SK-N-SH (cell line): Measurements from ENCODE around the gene CHST12.

Experiments used
- CHD2 ChIP-seq: fragments of 150-350 bp; IDR thresholded peaks from 2 replicates; pipeline ENCODE4 v1.6.1; 2018; ENCODE audit warnings: low read length; ENCODE audit not compliant: partially characterized antibody
- EP300 ChIP-seq, 2 experiments: IDR thresholded peaks; 2 replicates each; pipeline versions ENCODE4 v1.4.0 to v1.6.1; 2012; ENCODE audit warnings: borderline replicate concordance in 1 of 2, low read depth in 1 of 2, low read length in 1 of 2
- REST ChIP-seq: IDR thresholded peaks from 2 replicates; pipeline ENCODE4 v1.6.1; 2012; ENCODE audit warnings: mild to moderate bottlenecking, low read depth, low read length, moderate library complexity
- RFX5 ChIP-seq: IDR thresholded peaks from 2 replicates; pipeline ENCODE4 v1.6.1; 2012; ENCODE audit warnings: mild to moderate bottlenecking, improper control_type of control experiment, low read length
- RXRA ChIP-seq: IDR thresholded peaks from 2 replicates; pipeline ENCODE4 v1.4.0; 2012; ENCODE audit warnings: low read depth, mild to moderate bottlenecking, borderline replicate concordance
- SMC3 ChIP-seq: IDR thresholded peaks from 2 replicates; pipeline ENCODE4 v1.6.1; 2012; ENCODE audit warnings: low read depth, low read length, improper control_type of control experiment
- TCF12 ChIP-seq: IDR thresholded peaks from 2 replicates; pipeline ENCODE4 v1.4.0; 2012
- TF ChIP-seq, protein P1 (sequence below): fragments of 200-600 bp; sonication (generic); IDR thresholded peaks from 2 replicates; pipeline ENCODE4 v1.6.1; 2017; ENCODE audit warnings: antibody characterized with exemption, mild to moderate bottlenecking, moderate library complexity
- TF ChIP-seq, protein P2 (sequence below): IDR thresholded peaks from 2 replicates; pipeline ENCODE4 v1.4.0; 2012; ENCODE audit warnings: low read depth, borderline replicate concordance
- TF ChIP-seq, protein P3 (sequence below): fragments of 150-350 bp; IDR thresholded peaks from 2 replicates; pipeline ENCODE4 v1.6.1; 2017; ENCODE audit warnings: antibody characterized with exemption, low read length, low read depth, borderline replicate concordance
- TF ChIP-seq, protein P4 (sequence below): IDR thresholded peaks from 2 replicates; pipeline ENCODE4 v1.4.0; 2012; ENCODE audit warnings: low read depth

DNA sequence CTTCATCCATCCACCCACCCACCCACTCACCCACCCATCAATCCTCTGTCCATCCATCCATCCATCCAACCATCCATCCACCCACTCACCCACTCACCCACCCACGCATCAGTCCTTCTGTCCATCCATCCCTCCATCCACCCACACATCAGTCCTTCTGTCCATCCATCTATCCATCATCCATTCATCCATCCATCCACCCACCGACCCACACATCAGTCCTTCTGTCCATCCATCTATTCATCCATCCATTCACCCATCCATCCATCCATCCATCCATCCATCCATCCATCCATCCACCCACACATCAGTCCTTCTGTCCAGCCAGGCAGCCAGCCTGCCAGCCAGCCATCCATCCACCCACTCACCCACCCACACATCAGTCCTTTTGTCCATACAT lies 88.6 kb downstream of the CHST12 start:
- TF ChIP-seq RXRA (no peak), CHD2 (no peak), REST (no peak), EP300 (IDR thresholded peaks at IDR 0.05; ENCODE audit: borderline replicate concordance in 1 of 2, low read depth in 1 of 2, low read length in 1 of 2) (no peak), RFX5 (no peak), TCF12 (no peak), SMC3 (no peak)
- TF ChIP-seq, protein P1, sequence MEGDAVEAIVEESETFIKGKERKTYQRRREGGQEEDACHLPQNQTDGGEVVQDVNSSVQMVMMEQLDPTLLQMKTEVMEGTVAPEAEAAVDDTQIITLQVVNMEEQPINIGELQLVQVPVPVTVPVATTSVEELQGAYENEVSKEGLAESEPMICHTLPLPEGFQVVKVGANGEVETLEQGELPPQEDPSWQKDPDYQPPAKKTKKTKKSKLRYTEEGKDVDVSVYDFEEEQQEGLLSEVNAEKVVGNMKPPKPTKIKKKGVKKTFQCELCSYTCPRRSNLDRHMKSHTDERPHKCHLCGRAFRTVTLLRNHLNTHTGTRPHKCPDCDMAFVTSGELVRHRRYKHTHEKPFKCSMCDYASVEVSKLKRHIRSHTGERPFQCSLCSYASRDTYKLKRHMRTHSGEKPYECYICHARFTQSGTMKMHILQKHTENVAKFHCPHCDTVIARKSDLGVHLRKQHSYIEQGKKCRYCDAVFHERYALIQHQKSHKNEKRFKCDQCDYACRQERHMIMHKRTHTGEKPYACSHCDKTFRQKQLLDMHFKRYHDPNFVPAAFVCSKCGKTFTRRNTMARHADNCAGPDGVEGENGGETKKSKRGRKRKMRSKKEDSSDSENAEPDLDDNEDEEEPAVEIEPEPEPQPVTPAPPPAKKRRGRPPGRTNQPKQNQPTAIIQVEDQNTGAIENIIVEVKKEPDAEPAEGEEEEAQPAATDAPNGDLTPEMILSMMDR: no peak
- TF ChIP-seq, protein P2, sequence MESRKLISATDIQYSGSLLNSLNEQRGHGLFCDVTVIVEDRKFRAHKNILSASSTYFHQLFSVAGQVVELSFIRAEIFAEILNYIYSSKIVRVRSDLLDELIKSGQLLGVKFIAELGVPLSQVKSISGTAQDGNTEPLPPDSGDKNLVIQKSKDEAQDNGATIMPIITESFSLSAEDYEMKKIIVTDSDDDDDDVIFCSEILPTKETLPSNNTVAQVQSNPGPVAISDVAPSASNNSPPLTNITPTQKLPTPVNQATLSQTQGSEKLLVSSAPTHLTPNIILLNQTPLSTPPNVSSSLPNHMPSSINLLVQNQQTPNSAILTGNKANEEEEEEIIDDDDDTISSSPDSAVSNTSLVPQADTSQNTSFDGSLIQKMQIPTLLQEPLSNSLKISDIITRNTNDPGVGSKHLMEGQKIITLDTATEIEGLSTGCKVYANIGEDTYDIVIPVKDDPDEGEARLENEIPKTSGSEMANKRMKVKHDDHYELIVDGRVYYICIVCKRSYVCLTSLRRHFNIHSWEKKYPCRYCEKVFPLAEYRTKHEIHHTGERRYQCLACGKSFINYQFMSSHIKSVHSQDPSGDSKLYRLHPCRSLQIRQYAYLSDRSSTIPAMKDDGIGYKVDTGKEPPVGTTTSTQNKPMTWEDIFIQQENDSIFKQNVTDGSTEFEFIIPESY: no peak
- TF ChIP-seq, protein P3, sequence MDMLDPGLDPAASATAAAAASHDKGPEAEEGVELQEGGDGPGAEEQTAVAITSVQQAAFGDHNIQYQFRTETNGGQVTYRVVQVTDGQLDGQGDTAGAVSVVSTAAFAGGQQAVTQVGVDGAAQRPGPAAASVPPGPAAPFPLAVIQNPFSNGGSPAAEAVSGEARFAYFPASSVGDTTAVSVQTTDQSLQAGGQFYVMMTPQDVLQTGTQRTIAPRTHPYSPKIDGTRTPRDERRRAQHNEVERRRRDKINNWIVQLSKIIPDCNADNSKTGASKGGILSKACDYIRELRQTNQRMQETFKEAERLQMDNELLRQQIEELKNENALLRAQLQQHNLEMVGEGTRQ: no peak
- TF ChIP-seq, protein P4, sequence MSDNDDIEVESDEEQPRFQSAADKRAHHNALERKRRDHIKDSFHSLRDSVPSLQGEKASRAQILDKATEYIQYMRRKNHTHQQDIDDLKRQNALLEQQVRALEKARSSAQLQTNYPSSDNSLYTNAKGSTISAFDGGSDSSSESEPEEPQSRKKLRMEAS: no peak
